ENCODE data around the gene CXCR4. TPM values are rescaled to one million over a fixed set of nuclear protein-coding genes. Genes with fewer than 3 reads are reported as not detected.

Gene CXCR4
- total and polyA plus RNA-seq, 9 of the 15 experiments (the other 6 are each of a cell fraction or from before 2014, with no cell fraction given): 0.07 to 0.45 (median 0.17) TPM; not detected in 3

- Histone ChIP-seq H3K4me2 (ENCODE audit: insufficient read depth, low read length) (no peak overlapping the region), H3K36me3 (ENCODE audit: control insufficient read depth, insufficient read depth, low read length) (no peaks in the 10 kb centered on the region), H3K27me3 (ENCODE audit: control insufficient read depth in 2 of 2, insufficient read depth in 2 of 2, low read length in 2 of 2) (peaks cover 26 to 32% of the 10 kb centered on the region in 2 experiments; a peak in 4 of 5 replicates), H3K9me3 (replicated peaks; ENCODE audit: control insufficient read depth, insufficient read depth, low read depth, low read length) (no peaks in the 10 kb centered on the region), H3K9me1 (ENCODE audit: control insufficient read depth, insufficient read depth, low read length) (no peaks in the 10 kb centered on the region), H2AFZ (ENCODE audit: low read depth, low read length) (peak overlapping the region; percentile 92; the same call in 1 of the 2 replicates), H3K79me2 (ENCODE audit: control insufficient read depth, insufficient read depth, low read length) (no peaks in the 10 kb centered on the region), H3K27ac (ENCODE audit: extremely low read depth, low read depth, low read length) (no peak overlapping the region), H4K20me1 (replicated peaks; ENCODE audit: control insufficient read depth, insufficient read depth, low read length) (peaks cover 4% of the 10 kb centered on the region; the same call in 1 of the 2 replicates), H3K4me1 (replicated peaks in 1 of 2; ENCODE audit: control insufficient read depth in 2 of 2, insufficient read depth in 2 of 2, low read length in 2 of 2) (peaks cover 0 to 19% of the 10 kb centered on the region in 2 experiments; a peak in 3 of 5 replicates), H3K4me3 (no peak overlapping the region; the same call in 1 of the 2 replicates), H3K9ac (ENCODE audit: insufficient read depth in 1 of 2, low read depth in 2 of 2, low read length in 2 of 2) (peak overlapping the region in 1 of 2 experiments; percentile 39; a peak in 1 of 4 replicates)
- BruUV-seq (replicated peaks): no TSS peak
- DNase-seq (ENCODE audit: extremely low read depth in 1 of 4, low spot score in 3 of 4) (no peak), FAIRE-seq (no peak), ATAC-seq (no peak)
- 32% methylated on average over 35 of the region's 57 CpGs for WGBS (ENCODE audit: insufficient coverage, low coverage, missing lambda C conversion rate)
- ChIA-PET CTCF (ENCODE audit: low intra/inter-chr PET ratio) (no interaction called here), POLR2A (no interaction called here)
- intact Hi-C loops (cut with micrococcal nuclease) (no loop called here), in situ Hi-C loops (cut with MboI) (no loop called here)
- no peak for TF ChIP-seq TCF7L2 (IDR thresholded peaks at IDR 0.05; ENCODE audit: low read depth, low read length)
- TF ChIP-seq ZNF3 (CRISPR knock-in tag; IDR thresholded peaks at IDR 0.05): no peak
- TF ChIP-seq CREB5 (CRISPR knock-in tag; IDR thresholded peaks at IDR 0.05): no peak
- TF ChIP-seq ZNF347 (CRISPR knock-in tag; IDR thresholded peaks at IDR 0.05; ENCODE audit: low read depth): no peak
- TF ChIP-seq, protein P1, sequence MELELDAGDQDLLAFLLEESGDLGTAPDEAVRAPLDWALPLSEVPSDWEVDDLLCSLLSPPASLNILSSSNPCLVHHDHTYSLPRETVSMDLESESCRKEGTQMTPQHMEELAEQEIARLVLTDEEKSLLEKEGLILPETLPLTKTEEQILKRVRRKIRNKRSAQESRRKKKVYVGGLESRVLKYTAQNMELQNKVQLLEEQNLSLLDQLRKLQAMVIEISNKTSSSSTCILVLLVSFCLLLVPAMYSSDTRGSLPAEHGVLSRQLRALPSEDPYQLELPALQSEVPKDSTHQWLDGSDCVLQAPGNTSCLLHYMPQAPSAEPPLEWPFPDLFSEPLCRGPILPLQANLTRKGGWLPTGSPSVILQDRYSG (tag; conservative IDR thresholded peaks at IDR 0.05; ENCODE audit: low read depth): no peak
- no peak for TF ChIP-seq CBX8 (IDR thresholded peaks at IDR 0.05; ENCODE audit: borderline replicate concordance, extremely low read depth, low read depth, low read length, poor library complexity, severe bottlenecking)
- TF ChIP-seq PPARD (CRISPR knock-in tag; IDR thresholded peaks at IDR 0.05): no peak
- no peak for TF ChIP-seq ZNF24 (IDR thresholded peaks at IDR 0.05)
- no peak for TF ChIP-seq ARID3B (CRISPR knock-in tag; IDR thresholded peaks at IDR 0.05; ENCODE audit: borderline replicate concordance)
- TF ChIP-seq SRSF3 (IDR thresholded peaks at IDR 0.05; ENCODE audit: insufficient read depth, low read length): no peak
- no peak for TF ChIP-seq NCOA6 (IDR thresholded peaks at IDR 0.05)
- no peak for TF ChIP-seq AFF1 (IDR thresholded peaks at IDR 0.05; ENCODE audit: low read depth in 1 of 2, partially characterized antibody in 2 of 2)
These were observed 1.0 kb downstream of the CXCR4 start for GRCh38 chr2:136116813-136117390.

All from K562 (cell line).